HepG2 (cell line): Measurements from ENCODE around the gene MSMP. TPM values are rescaled to one million over a fixed set of nuclear protein-coding genes. Genes with fewer than 3 reads are reported as not detected.

Experiments used
- DZIP1 ChIP-seq: sonication (generic); formaldehyde crosslinking; IDR thresholded peaks from 2 replicates; pipeline ENCODE4 v1.5.0; 2020; ENCODE audit warnings: mild to moderate bottlenecking, missing genetic modification reagents
- KAT7 ChIP-seq: IDR thresholded peaks from 2 replicates; pipeline ENCODE4 v1.6.1; 2018; ENCODE audit warnings: borderline replicate concordance, missing compliant biosample characterization
- MBNL3 ChIP-seq: fragments of 250-450 bp; sonication (Bioruptor Pico); conservative IDR thresholded peaks from 2 replicates; pipeline ENCODE4 v1.8.0; 2022; ENCODE audit warnings: mild to moderate bottlenecking, inconsistent platforms
- MXD3 ChIP-seq: IDR thresholded peaks from 2 replicates; pipeline ENCODE4 v1.6.1; 2016; ENCODE audit warnings: mild to moderate bottlenecking, missing biosample characterization, missing genetic modification reagents
- MXD4 ChIP-seq: IDR thresholded peaks from 2 replicates; pipeline ENCODE4 v1.6.1; 2016; ENCODE audit warnings: mild to moderate bottlenecking, missing biosample characterization, missing genetic modification reagents
- PAWR ChIP-seq: sonication (generic); formaldehyde crosslinking; IDR thresholded peaks from 2 replicates; pipeline ENCODE4 v1.4.0; 2020; ENCODE audit warnings: missing genetic modification reagents, mild to moderate bottlenecking, borderline replicate concordance
- PAXIP1 ChIP-seq: sonication (generic); formaldehyde crosslinking; conservative IDR thresholded peaks from 2 replicates; pipeline ENCODE4 v1.4.0; 2020; ENCODE audit warnings: mild to moderate bottlenecking, missing genetic modification reagents, moderate library complexity
- POLR2AphosphoS5 ChIP-seq: IDR thresholded peaks from 2 replicates; pipeline ENCODE4 v1.6.1; 2012; ENCODE audit warnings: low read depth, low read length
- ZBTB33 ChIP-seq: sonication (generic); formaldehyde crosslinking; IDR thresholded peaks from 2 replicates; pipeline ENCODE4 v1.4.0; 2020; ENCODE audit warnings: missing genetic modification reagents
- ZBTB34 ChIP-seq: sonication (generic); formaldehyde crosslinking; IDR thresholded peaks from 2 replicates; pipeline ENCODE4 v1.8.0; 2022; ENCODE audit warnings: mild to moderate bottlenecking, missing genetic modification reagents
- ZBTB44 ChIP-seq: sonication (generic); formaldehyde crosslinking; IDR thresholded peaks from 2 replicates; pipeline ENCODE4 v1.4.0; 2020; ENCODE audit warnings: missing genetic modification reagents
- ZNF17 ChIP-seq: sonication (generic); formaldehyde crosslinking; IDR thresholded peaks from 2 replicates; pipeline ENCODE4 v1.5.0; 2020; ENCODE audit warnings: mild to moderate bottlenecking, missing genetic modification reagents
- ZNF224 ChIP-seq: sonication (generic); formaldehyde crosslinking; IDR thresholded peaks from 2 replicates; pipeline ENCODE4 v1.5.0; 2020; ENCODE audit warnings: mild to moderate bottlenecking, missing genetic modification reagents
- ZNF550 ChIP-seq: sonication (generic); formaldehyde crosslinking; IDR thresholded peaks from 2 replicates; pipeline ENCODE4 v1.4.0; 2020; ENCODE audit warnings: mild to moderate bottlenecking, missing genetic modification reagents, borderline replicate concordance
- ZZZ3 ChIP-seq: sonication (generic); formaldehyde crosslinking; IDR thresholded peaks from 2 replicates; pipeline ENCODE4 v1.4.0; 2020; ENCODE audit warnings: missing genetic modification reagents, mild to moderate bottlenecking, borderline replicate concordance
- polyA plus RNA-seq, 8 experiments: library from polyadenylated mRNA; depleted of rRNA in 3 of 8; stranded (reverse) in 7 of 8; unstranded in 1 of 8; fragments of >200 nt; fragmentation: Illumina TruSeq in 4 of 8; extraction: Trizol in 4 of 8; gene quantifications; 2 replicates each; pipeline versions ENCODE4 v1.2.1 to v1.2.3, GENCODE V29; 2011 to 2016; ENCODE audit warnings: low read depth in 4 of 8, missing spikeins in 1 of 8, mixed read lengths in 1 of 8; ENCODE audit not compliant: insufficient read depth in 1 of 8
- total RNA-seq, 5 experiments: library from RNA; depleted of rRNA; stranded (reverse); fragments of >200 nt; fragmentation: Illumina TruSeq; extraction: Trizol; gene quantifications; 2 replicates each; pipeline ENCODE4 v1.2.3, GENCODE V29; 2016; ENCODE audit warnings: low read depth in 1 of 5

Gene MSMP
- total and polyA plus RNA-seq, 2 of the 13 experiments (the other 11 are each of a cell fraction or from before 2014, with no cell fraction given), result 0.24 to 0.46 TPM

- TF ChIP-seq PAXIP1 (no peak; the same call in none of the 2 replicates), POLR2AphosphoS5 (no peak; the same call in 1 of the 2 replicates), ZBTB44 (CRISPR knock-in tag) (no peak), ZZZ3 (no peak; the same call in 1 of the 2 replicates), ZNF550 (CRISPR knock-in tag) (0 out of 2 replicates have a peak, but pooled peaks have one; percentile 51), PAWR (CRISPR knock-in tag) (no peak), MXD4 (CRISPR knock-in tag) (no peak), MXD3 (peak; percentile 65), ZBTB33 (CRISPR knock-in tag) (no peak), KAT7 (no peak), ZNF224 (0 out of 2 replicates have a peak, but pooled peaks have one; percentile 21), DZIP1 (CRISPR knock-in tag) (no peak; the same call in 1 of the 2 replicates), ZBTB34 (no peak; the same call in 1 of the 2 replicates), ZNF17 (CRISPR knock-in tag) (no peak), MBNL3 (CRISPR knock-in tag) (no peak)
These were observed 2.5 kb upstream of the MSMP start (continued) for GRCh38 chr9:35756275-35757225.
